ENCODE measurements around the gene GZMM.

The GZMM gene

DNA sequence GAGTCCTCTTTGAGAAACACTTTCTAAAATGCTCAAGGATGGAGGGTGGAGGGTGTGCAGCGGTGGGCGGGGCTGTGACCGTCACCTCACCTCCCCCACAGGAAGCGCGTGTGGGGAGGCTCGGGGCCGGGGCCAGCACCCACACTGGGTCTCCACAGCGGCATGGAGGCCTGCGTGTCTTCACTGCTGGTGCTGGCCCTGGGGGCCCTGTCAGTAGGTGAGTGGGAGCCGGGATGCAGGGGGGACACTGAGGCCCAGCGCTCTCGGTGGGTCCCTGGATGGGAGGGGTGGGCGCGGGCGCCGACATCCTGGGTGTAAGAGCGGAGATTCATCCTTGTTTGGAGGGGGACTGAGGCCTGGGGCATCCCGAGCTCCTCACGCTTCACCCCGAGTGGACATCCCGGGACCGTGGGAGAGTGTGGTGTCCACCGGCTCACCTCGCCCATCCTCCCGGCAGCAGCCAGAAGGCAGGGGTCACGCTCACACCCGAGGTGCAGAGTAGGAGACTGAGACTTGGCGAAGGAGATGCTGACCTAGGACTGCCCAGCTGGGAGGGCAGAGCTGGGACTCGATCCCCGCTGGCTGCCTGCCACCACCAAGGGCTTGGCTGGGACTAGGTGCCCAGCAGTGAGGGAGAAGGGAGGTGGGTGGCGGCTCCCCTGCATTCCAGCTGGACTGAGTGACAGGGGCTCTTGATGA lies at the start of gene GZMM:
GZMM (plus strand) TSS at position 144 of the 699 bp plus-strand sequence; CDS start at position 163, 19 bp downstream.
- H3K9me3 Mint-ChIP-seq (ENCODE audit: low read depth): no peaks in the 10 kb centered on the region
- peak within 1 kb of the TSS; percentile 89 for H3K4me3 Mint-ChIP-seq
- H3K27me3 Mint-ChIP-seq: no peaks in the 10 kb centered on the region
- H3K4me1 Mint-ChIP-seq (ENCODE audit: low read depth): peaks cover 21% of the 10 kb centered on the region
- H3K27ac Mint-ChIP-seq: peak within 1 kb of the TSS; percentile 84
- peaks cover 2% of the 10 kb centered on the region for H3K36me3 Mint-ChIP-seq

DNA sequence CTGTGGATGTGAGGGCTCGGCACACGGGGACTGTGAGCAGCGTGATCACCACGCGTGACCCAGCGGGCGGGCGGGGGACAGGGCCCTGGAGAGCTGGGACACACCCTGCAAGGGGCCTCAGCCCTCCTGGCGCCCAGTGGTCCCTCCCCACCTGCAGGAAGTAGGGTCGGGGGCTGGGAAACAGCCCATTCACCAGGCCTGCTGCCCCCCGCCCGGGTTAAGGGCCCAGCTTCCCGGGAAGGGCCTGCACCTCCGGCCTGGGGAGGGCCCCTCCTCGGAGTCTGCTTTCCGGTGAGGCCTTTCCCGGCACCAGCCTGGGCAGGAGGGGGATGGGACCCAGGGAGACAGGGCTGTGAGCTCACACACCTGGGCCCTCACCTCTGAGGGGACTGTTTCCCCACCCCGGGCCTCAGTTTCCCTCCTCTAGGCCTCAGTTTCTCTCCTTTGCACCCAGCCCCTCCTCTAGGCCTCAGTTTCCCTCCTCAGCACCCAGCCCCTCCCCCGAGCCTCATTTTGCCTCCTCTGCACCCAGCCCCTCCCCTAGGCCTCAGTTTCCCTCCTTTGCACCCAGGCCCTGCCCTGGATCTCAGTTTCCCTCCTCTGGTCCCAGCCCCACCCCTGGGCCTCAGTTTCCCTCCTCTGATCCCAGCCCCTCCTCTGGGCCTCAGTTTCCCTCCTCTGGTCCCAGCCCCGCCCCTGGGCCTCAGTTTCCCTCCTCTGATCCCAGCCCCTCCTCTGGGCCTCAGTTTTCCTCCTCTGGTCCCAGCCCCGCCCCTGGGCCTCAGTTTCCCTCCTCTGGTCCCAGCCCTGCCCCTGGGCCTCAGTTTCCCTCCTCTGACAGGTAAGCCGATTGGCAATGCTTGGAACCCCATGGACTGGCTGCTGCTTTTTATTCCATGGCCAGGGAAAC lies 49.4 kb upstream of the GZMM start:
- Mint-ChIP-seq H3K27me3 (peaks cover 4% of the 10 kb centered on the region), H3K27ac (no peak overlapping the region), H3K4me3 (no peak overlapping the region)

DNA sequence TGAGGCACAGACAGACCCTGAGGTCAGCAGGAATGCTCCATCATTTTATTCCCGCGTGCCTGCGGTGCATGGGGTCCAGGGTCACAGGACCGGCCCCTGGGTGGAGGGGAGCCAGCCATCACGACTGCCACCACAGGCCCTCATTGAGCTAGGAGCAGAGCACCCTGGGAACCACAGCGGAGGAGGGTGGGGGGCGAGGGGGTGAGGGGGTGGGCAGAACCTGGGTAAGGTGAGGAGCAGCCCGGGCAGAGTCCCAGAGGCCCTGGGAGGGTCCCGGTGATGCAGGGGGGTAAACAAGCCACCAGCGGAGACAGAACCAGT lies 48.8 kb upstream of the GZMM start:
- Mint-ChIP-seq H3K27ac (no peak overlapping the region), H3K4me1 (ENCODE audit: low read depth) (peaks cover 12% of the 10 kb centered on the region), H3K4me3 (no peak overlapping the region), H3K27me3 (peaks cover 5% of the 10 kb centered on the region), H3K36me3 (no peaks in the 10 kb centered on the region), H3K9me3 (ENCODE audit: low read depth) (no peaks in the 10 kb centered on the region)

More for the DNA sequence above, 49.4 kb upstream of the GZMM start:
- no peaks in the 10 kb centered on the region for H3K9me3 Mint-ChIP-seq (ENCODE audit: low read depth)
- peaks cover 12% of the 10 kb centered on the region for H3K4me1 Mint-ChIP-seq (ENCODE audit: low read depth)
- H3K36me3 Mint-ChIP-seq: no peaks in the 10 kb centered on the region

- H3K9me3 Mint-ChIP-seq (ENCODE audit: low read depth): no peaks in the 10 kb centered on the region
- H3K4me1 Mint-ChIP-seq (ENCODE audit: low read depth): peaks cover 9% of the 10 kb centered on the region
- peak overlapping the region; percentile 27 for H3K4me3 Mint-ChIP-seq
- no peaks in the 10 kb centered on the region for H3K36me3 Mint-ChIP-seq
- peaks cover 5% of the 10 kb centered on the region for H3K27me3 Mint-ChIP-seq
- H3K27ac Mint-ChIP-seq: no peak overlapping the region
Measured at GRCh38 chr19:495402-496111, 48.3 kb upstream of the GZMM start.

DNA sequence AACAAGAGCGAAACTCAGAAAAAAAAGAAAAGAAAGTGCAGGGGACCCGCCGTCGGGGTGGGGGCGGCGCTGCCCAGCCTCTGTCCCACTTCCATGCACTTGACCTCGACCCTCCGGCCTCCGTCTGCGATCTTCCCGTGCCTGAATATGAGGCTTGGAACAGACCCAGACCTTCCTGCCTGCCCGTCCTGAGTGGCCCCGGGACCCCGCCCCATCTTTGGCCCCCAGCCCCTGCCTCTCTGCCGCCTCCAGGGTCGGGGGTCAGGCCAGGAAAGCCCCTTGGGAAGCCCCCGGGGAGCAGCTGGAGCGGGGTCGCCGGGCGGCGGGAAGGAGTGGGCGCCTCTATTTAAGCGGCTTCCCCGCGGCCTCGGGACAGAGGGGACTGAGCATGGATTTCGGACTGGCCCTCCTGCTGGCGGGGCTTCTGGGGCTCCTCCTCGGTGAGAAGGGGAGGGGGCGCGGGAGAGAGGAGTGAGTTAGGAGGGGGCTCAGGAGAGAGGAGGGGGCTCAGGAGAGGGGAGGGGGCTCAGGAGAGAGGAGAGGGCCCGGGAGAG lies 47.7 kb upstream of the GZMM start, which contains the start of gene MADCAM1:
MADCAM1 (plus strand) TSS at position 375 of the 554 bp plus-strand sequence; CDS start at position 389, 14 bp downstream.
- no peak within 1 kb of the TSS for H3K27ac Mint-ChIP-seq
- H3K27me3 Mint-ChIP-seq: peaks cover 5% of the 10 kb centered on the region
- peak within 1 kb of the TSS; percentile 27 for H3K4me3 Mint-ChIP-seq

DNA sequence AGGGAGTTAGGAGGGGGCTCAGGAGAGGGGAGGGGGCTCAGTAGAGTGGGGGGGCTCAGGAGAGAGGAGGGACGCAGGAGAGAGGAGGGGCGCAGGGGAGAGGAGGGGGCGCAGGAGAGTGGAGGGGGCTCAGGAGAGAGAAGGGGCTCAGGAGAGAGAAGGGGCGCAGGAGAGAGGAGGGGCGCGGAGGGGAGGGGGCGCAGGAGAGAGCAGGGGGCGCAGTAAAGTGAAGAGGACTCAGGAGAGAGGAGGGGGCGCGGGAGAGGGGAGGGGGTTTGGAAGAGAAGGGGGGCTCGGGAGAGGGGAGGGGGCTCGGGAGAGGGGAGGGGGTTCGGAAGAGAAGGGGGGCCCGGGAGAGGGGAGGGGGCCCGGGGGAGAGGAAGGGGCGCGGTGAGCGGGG lies 46.9 kb upstream of the GZMM start:
- no peak overlapping the region for H3K27ac Mint-ChIP-seq
- H3K4me1 Mint-ChIP-seq (ENCODE audit: low read depth): peaks cover 9% of the 10 kb centered on the region
- no peak overlapping the region for H3K4me3 Mint-ChIP-seq
- H3K36me3 Mint-ChIP-seq: no peaks in the 10 kb centered on the region
- peaks cover 5% of the 10 kb centered on the region for H3K27me3 Mint-ChIP-seq
- no peaks in the 10 kb centered on the region for H3K9me3 Mint-ChIP-seq (ENCODE audit: low read depth)

More for the DNA sequence above, 47.7 kb upstream of the GZMM start, which contains the start of gene MADCAM1:
- Mint-ChIP-seq H3K36me3 (no peaks in the 10 kb centered on the region), H3K9me3 (ENCODE audit: low read depth) (no peaks in the 10 kb centered on the region), H3K4me1 (ENCODE audit: low read depth) (peaks cover 9% of the 10 kb centered on the region)

GRCh38 chr19:497491-497868 lies 46.4 kb upstream of the GZMM start:
- H3K4me3 Mint-ChIP-seq: no peak overlapping the region
- H3K4me1 Mint-ChIP-seq (ENCODE audit: low read depth): peaks cover 9% of the 10 kb centered on the region
- no peak overlapping the region for H3K27ac Mint-ChIP-seq
- peaks cover 5% of the 10 kb centered on the region for H3K27me3 Mint-ChIP-seq
- no peaks in the 10 kb centered on the region for H3K9me3 Mint-ChIP-seq (ENCODE audit: low read depth)
- H3K36me3 Mint-ChIP-seq: no peaks in the 10 kb centered on the region

DNA sequence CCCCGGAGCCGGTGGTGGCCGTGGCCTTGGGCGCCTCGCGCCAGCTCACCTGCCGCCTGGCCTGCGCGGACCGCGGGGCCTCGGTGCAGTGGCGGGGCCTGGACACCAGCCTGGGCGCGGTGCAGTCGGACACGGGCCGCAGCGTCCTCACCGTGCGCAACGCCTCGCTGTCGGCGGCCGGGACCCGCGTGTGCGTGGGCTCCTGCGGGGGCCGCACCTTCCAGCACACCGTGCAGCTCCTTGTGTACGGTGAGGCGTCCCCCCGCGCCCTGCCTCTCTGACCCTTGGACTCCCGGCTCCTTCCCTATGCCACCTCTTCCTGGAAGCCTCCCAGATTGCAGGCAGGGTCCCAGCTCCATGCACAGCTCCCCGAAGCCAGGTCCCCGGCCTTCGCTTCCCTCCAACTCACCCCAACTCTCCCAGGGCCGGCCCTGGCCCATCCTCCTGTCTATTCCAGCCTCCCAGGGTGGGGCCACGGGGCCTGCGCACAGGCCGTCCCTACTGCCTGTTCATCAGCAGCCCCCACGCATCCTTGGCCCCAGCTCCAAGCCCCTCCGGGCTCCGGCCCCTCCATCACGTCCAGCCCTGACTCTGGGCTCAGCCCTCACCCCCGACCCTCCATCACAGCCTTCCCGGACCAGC lies 45.9 kb upstream of the GZMM start:
- Mint-ChIP-seq H3K27ac (no peak overlapping the region), H3K9me3 (ENCODE audit: low read depth) (no peaks in the 10 kb centered on the region), H3K36me3 (no peaks in the 10 kb centered on the region), H3K4me3 (no peak overlapping the region), H3K27me3 (peaks cover 5% of the 10 kb centered on the region), H3K4me1 (ENCODE audit: low read depth) (peaks cover 9% of the 10 kb centered on the region)

GRCh38 chr19:498511-498891 lies 45.4 kb upstream of the GZMM start:
- no peaks in the 10 kb centered on the region for H3K36me3 Mint-ChIP-seq
- H3K4me3 Mint-ChIP-seq: no peak overlapping the region
- H3K4me1 Mint-ChIP-seq (ENCODE audit: low read depth): peaks cover 9% of the 10 kb centered on the region
- H3K9me3 Mint-ChIP-seq (ENCODE audit: low read depth): no peaks in the 10 kb centered on the region
- no peak overlapping the region for H3K27ac Mint-ChIP-seq
- H3K27me3 Mint-ChIP-seq: peaks cover 5% of the 10 kb centered on the region

DNA sequence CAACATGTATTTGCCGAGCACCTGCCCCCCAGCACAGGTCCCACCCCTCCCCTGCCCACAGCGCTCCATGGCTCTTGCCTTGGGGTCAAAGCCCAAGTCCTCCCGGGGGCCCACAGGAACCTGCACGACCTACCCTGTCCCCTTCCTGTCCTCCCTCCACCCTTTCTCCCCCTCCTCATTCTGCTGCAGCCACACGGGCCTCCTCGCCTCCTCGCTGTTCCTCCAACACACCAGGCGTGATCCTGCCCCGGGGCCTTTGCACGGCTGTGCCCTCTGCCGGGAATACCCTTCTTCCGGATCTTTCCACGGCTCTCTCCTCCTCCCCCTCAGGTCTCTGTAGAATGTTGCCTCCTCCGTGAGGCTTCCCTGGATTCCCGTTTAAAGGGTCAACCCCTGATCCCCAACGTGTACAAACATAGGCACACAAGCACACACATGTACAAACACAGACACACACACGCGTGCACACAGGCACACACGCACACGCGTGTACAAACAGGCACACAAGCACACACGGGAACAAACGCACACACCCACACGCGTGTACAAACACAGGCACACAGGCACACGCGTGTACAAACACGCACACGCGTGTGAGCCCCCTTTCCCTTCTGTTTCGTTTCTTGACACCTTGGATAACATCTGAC lies 44.8 kb upstream of the GZMM start:
- H3K36me3 Mint-ChIP-seq: no peaks in the 10 kb centered on the region
- peaks cover 5% of the 10 kb centered on the region for H3K27me3 Mint-ChIP-seq
- no peak overlapping the region for H3K27ac Mint-ChIP-seq
- H3K4me1 Mint-ChIP-seq (ENCODE audit: low read depth): peaks cover 7% of the 10 kb centered on the region
- no peaks in the 10 kb centered on the region for H3K9me3 Mint-ChIP-seq (ENCODE audit: low read depth)
- no peak overlapping the region for H3K4me3 Mint-ChIP-seq

DNA sequence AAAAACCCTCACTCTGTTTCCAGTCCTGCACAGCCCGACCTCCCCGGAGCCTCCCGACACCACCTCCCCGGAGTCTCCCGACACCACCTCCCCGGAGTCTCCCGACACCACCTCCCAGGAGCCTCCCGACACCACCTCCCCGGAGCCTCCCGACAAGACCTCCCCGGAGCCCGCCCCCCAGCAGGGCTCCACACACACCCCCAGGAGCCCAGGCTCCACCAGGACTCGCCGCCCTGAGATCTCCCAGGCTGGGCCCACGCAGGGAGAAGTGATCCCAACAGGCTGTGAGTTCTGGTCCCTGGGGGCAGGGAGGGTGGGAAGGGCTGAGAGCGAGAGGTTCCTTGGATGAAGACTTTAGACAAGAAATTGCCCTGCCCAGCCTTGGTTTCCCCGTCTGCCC lies 42.2 kb upstream of the GZMM start:
- Mint-ChIP-seq H3K36me3 (no peaks in the 10 kb centered on the region), H3K27ac (no peak overlapping the region), H3K4me1 (ENCODE audit: low read depth) (peaks cover 9% of the 10 kb centered on the region), H3K9me3 (ENCODE audit: low read depth) (no peaks in the 10 kb centered on the region), H3K4me3 (no peak overlapping the region), H3K27me3 (peaks cover 5% of the 10 kb centered on the region)

GRCh38 chr19:504616-505015 lies 39.2 kb upstream of the GZMM start:
- no peaks in the 10 kb centered on the region for H3K9me3 Mint-ChIP-seq (ENCODE audit: low read depth)
- H3K36me3 Mint-ChIP-seq: no peaks in the 10 kb centered on the region
- no peaks in the 10 kb centered on the region for H3K27me3 Mint-ChIP-seq
- H3K27ac Mint-ChIP-seq: no peak overlapping the region
- H3K4me3 Mint-ChIP-seq: no peak overlapping the region
- H3K4me1 Mint-ChIP-seq (ENCODE audit: low read depth): peaks cover 19% of the 10 kb centered on the region

- Mint-ChIP-seq H3K36me3 (no peaks in the 10 kb centered on the region), H3K27me3 (no peaks in the 10 kb centered on the region), H3K27ac (peak overlapping the region; percentile 100), H3K9me3 (ENCODE audit: low read depth) (no peaks in the 10 kb centered on the region), H3K4me1 (ENCODE audit: low read depth) (peaks cover 33% of the 10 kb centered on the region), H3K4me3 (peak overlapping the region; percentile 92)
Measured at GRCh38 chr19:506404-507285, 37.2 kb upstream of the GZMM start.
